ENCODE data around the gene PRRT2.

Gene PRRT2

DNA sequence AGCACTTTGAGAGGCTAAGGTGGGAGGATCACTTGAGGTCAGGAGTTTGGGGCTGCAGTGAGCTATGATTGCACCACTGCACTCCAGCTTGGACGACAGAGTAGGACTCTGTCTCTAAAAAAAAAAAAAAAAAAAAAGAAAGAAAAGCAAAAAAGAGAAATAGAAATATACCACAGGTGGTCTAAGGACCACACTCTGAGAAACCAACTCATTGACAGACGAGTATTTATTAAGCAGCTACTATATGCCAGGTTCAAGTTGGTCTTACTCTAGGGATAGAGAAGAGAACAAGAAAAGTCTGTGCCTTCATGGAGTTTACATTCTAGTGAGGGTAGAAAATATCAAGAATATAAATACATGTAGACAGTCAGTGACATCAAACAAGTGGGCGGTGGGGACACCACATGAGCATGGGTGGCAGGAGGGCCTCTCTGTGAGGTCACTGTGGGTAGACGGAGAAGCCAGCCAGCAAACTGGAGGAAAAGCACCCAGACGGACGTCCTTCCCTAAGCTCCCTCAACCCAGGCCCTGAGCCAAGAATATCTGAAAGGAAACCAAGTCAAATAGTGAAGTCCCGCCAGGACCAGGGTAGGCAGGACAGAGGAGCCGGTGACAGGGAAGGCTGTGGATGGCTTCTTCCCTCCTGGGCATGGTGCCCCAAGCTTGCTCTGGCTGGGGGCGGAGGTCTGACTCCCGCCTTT, 46.3 kb downstream of the PRRT2 start:
- TF ChIP-seq, protein P1, sequence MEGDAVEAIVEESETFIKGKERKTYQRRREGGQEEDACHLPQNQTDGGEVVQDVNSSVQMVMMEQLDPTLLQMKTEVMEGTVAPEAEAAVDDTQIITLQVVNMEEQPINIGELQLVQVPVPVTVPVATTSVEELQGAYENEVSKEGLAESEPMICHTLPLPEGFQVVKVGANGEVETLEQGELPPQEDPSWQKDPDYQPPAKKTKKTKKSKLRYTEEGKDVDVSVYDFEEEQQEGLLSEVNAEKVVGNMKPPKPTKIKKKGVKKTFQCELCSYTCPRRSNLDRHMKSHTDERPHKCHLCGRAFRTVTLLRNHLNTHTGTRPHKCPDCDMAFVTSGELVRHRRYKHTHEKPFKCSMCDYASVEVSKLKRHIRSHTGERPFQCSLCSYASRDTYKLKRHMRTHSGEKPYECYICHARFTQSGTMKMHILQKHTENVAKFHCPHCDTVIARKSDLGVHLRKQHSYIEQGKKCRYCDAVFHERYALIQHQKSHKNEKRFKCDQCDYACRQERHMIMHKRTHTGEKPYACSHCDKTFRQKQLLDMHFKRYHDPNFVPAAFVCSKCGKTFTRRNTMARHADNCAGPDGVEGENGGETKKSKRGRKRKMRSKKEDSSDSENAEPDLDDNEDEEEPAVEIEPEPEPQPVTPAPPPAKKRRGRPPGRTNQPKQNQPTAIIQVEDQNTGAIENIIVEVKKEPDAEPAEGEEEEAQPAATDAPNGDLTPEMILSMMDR (conservative IDR thresholded peaks at IDR 0.05; ENCODE audit: low read length) = no peak
- no peak overlapping the region for H3K4me3 ChIP-seq (ENCODE audit: low read length)
- DNase-seq (ENCODE audit: low read depth) = no peak

DNA sequence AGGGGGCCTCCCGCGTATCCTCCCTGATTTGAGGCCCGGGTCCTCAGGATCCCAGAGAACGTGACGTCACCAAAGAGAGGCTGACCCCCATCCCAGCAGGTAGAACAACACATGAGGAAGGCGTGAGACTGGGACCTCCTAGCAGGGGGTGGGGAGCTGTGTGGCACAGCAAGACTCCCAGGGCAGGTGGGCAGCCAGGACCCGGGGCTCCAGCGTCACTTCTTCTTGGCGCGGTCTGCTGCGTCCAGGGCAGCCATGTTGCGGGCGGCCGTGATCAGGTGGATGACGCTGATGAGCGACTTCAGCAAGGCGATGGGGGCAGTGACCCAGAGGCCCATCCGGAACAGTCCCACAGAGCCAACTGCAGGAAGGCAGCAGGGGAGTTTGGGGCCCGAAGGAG, 47.0 kb downstream of the PRRT2 start:
- TF ChIP-seq, protein P1 (conservative IDR thresholded peaks at IDR 0.05; ENCODE audit: low read length) = no peak
- H3K4me3 ChIP-seq (ENCODE audit: low read length) = no peak overlapping the region

DNA sequence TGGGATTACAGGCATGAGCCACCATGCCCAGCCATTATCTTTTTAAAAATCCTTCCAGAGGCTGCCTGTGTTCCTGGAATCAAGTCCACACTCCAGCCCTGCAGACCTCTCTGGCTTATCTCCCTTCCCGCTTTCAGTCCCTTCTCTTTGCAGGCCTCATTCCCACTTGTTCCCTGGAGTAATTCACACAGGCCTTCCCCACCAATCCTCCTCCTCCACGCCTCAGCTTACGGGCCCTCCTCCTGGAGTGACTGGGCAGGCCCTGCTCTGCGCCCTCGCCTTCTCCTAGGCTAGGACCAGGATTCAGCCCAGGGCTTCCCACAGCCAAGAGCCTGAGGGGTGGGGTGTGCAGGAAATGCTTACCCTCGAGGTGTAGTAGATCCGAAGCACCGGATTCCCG, 48.2 kb downstream of the PRRT2 start:
- no peak overlapping the region for H3K4me3 ChIP-seq (ENCODE audit: low read length)
- TF ChIP-seq, protein P1 (conservative IDR thresholded peaks at IDR 0.05; ENCODE audit: low read length) = no peak
- no peak for DNase-seq (ENCODE audit: low read depth)

More for the DNA sequence above, 47.0 kb downstream of the PRRT2 start:
- DNase-seq (ENCODE audit: low read depth) = no peak

DNA sequence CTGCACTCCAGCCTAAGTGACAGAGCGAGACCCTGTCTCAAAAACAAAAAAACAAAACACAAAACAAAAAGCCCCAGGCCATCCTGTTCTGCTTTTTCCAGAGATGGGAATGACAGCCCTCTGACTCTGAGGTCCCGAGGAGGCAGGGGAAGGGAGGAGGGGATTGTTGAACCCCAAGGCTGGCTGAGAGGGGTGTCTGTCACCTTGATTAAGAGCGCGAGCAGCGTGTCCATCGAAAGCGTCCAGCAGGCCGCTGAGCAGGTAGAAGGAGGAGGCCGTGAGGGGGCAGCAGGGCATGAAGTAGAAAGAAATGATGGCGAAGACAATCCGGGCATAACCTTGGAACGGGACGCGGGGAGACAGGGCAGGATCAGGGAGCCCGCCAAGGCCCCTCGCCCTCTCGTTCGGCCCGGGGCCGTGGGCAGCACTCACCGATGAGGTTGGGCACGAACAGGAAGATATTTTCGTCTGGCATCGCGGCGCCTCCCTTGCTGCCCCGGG, 50.4 kb downstream of the PRRT2 start:
- TF ChIP-seq, protein P1 (conservative IDR thresholded peaks at IDR 0.05; ENCODE audit: low read length) = peak; percentile 35
- DNase-seq (ENCODE audit: low read depth) = no peak

DNA sequence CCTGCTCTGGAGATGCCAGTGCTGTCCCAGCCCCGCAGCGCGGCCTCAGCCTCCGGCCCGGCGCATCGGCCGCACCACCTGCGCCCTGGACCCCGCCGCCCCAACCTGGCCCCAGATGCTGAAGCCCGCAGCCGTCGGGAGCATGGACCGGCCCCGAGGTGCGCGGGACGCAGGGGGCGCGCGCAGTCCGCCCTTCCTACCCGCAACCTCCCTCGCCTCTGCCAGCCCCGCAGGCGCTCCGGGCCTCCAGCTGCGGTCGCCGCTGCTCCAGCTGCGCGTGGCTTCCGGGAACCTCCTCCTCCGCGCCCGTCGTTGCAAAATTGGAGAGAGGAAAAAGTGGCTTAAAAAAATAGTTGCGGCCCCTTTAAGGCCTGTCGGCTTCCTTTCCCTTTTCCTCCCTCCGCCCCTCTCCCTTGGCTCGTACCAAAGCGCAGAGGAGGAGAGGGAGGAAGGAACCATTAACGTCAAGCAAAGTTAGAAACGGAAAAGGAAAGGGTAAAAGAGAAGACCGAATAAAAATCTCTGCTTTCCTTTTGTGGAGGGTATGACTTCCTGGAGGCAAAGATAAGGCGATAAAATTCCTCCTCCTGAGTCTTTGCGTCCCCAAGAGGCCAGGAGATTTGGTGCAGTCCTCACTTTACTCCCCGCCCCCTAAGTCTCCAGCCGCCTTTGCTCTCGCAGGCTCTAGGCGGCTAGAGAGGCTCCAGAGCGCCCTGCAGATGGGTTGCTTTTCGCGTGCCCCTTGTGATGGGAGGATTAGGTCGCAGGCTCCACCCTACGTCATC, 51.1 kb downstream of the PRRT2 start, which contains the start of gene CDIPT:
Gene CDIPT (minus strand): TSS at position 343 of the 785 bp plus-strand sequence. CDS start 369 bp downstream, outside the sequence.
- peak; percentile 97 for DNase-seq (ENCODE audit: low read depth)
- peak within 1 kb of the TSS; percentile 86 for H3K4me3 ChIP-seq (ENCODE audit: low read length)
- TF ChIP-seq, protein P1 (conservative IDR thresholded peaks at IDR 0.05; ENCODE audit: low read length) = peak; percentile 73

More for the DNA sequence above, 50.4 kb downstream of the PRRT2 start:
- H3K4me3 ChIP-seq (ENCODE audit: low read length) = peak overlapping the region; percentile 86

DNA sequence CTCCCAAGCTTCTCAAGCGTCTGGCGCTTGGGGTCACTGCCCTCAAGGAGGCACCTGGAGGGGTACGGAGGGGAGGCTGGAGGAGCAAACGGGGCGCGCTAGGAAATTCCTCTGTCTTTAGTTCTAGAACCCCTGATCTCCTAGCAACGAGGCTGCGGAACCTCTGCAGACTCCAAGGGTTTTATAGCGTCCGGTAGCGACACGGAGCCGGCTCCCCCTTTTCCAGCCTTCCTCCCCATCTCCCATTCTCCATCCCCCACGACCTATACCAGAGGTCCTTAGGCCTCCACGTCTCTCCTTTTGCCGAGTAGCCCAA, 51.6 kb downstream of the PRRT2 start:
- peak overlapping the region; percentile 31 for H3K4me3 ChIP-seq (ENCODE audit: low read length)
- TF ChIP-seq, protein P1 (conservative IDR thresholded peaks at IDR 0.05; ENCODE audit: low read length) = no peak
- no peak for DNase-seq (ENCODE audit: low read depth)

Measured in AG10803 (cell line).